GM18502 (cell line): ENCODE measurements around the gene BRI3.

Source experiments
- ATAC-seq: cut with Tn5 transposase; IDR thresholded peaks from one replicate; pipeline ENCODE4 v1.9.1; 2021; ENCODE audit warnings: mild to moderate bottlenecking; ENCODE audit not compliant: unreplicated experiment, poor library complexity

BRI3 gene

DNA sequence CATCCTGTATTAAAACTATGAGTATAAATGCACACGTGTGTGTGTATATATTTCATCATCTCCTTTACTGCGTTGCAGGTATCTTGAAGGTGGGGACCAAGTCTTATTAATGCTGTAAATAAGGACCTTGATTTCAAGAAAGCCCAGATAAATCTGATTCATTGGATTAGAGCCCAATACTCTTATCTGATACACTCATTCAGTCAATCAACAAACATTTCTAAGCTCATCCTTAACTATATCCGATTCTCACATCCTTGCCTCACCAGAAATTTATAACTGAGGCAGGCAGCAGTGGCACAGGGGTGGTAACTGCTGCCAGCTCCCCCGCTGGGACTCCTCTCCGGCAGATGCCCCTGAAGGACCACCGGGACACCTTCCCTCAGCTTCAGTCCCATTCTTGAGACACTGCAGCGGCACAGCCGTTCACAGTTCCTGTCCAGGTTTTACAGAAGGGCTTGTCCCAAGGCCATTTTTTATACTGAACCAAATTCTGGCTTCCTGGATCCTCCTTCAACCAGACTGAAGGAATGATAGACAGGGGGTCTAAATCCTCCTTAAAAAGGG is 54.0 kb downstream of the BRI3 start:
- no peak for ATAC-seq

GRCh38 chr7:98338441-98338840 is 57.0 kb downstream of the BRI3 start:
- ATAC-seq: no peak

DNA sequence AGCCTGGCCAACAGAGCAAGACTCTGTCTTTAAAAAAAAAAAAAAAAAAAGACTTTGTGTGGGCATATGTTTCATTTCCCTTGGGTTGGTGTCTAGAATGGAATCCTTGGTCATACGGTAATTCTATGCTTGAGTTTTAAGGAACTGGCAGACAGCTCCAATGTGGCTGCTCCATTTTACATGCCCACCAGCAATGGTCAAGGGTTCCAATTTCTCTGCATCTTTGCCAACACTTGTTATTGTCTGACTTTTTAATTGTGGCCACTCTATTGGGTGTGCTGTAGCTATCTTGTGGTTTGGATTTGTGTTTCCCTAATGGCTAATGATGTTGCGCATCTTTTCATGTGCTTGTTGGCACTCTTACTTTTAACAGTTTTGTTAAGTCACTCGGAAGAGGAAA is 57.6 kb downstream of the BRI3 start:
- no peak for ATAC-seq

- no peak for ATAC-seq
Measured at GRCh38 chr7:98341106-98341505, 59.6 kb downstream of the BRI3 start.
